Tibial artery (tissue), 4 donors: Measurements from ENCODE around the gene IDH3B.

Experiments
- DNase-seq, 2 donors: peaks; one replicate each; pipeline ENCODE4 v3.0.0-alpha.2; 2019
- H3K27ac ChIP-seq, 2 donors: fragments of 200-600 bp; sonication (generic) in 1 of 2; 1 replicate in 1 of 2; 2 replicates in 1 of 2; pipeline ENCODE4 v1.5.1; 2018 to 2019; ENCODE audit warnings: mild to moderate bottlenecking in 1 of 2
- H3K27me3 ChIP-seq, 2 donors: fragments of 200-600 bp; sonication (generic) in 1 of 2; one replicate each; pipeline versions ENCODE4 v1.5.1 to v1.6.0; 2016 to 2019
- H3K36me3 ChIP-seq, 3 donors: fragments of 200-600 bp; sonication (generic) in 2 of 3; one replicate each; pipeline ENCODE4 v1.5.1; 2016 to 2019; ENCODE audit warnings: mild to moderate bottlenecking in 2 of 3
- H3K4me1 ChIP-seq, 4 donors: fragments of 200-600 bp; sonication (generic) in 2 of 4; 1 replicate in 3 of 4; 2 replicates in 1 of 4; pipeline ENCODE4 v1.5.1; 2016 to 2019
- H3K4me3 ChIP-seq, 2 donors: fragments of 200-600 bp; sonication (generic) in 1 of 2; 1 replicate in 1 of 2; 2 replicates in 1 of 2; pipeline ENCODE4 v1.5.1; 2018 to 2019; ENCODE audit warnings: mild to moderate bottlenecking in 2 of 2
- H3K9me3 ChIP-seq, 3 donors: fragments of 200-600 bp; sonication (generic) in 1 of 3; one replicate each; pipeline ENCODE4 v1.5.1; 2016 to 2019
- CTCF ChIP-seq, 2 experiments: fragments of 200-600 bp in 1 of 2; fragments of 450-650 bp in 1 of 2; IDR thresholded peaks; one replicate each; pipeline ENCODE4 v1.5.1; 2017 to 2019; ENCODE audit warnings: antibody characterized with exemption in 2 of 2, mild to moderate bottlenecking in 1 of 2, moderate library complexity in 1 of 2
- intact Hi-C: fragments of 100-400 bp; cut with DNase I; formaldehyde crosslinking; loops from one replicate; pipeline ENCODE4 v1.15.0; 2023; ENCODE audit warnings: low total_unique reads

IDH3B gene

GRCh38 chr20:2633381-2633780, 30.6 kb downstream of the IDH3B start:
- peaks cover 0 to 6% (median 4%) of the 10 kb centered on the region in 3 donors for H3K9me3 ChIP-seq
- TF ChIP-seq CTCF (IDR thresholded peaks at IDR 0.05), result no peak
- no peak for DNase-seq
- no peak overlapping the region for H3K4me3 ChIP-seq
- intact Hi-C loops, result no loop called here
- peaks cover 0 to 4% of the 10 kb centered on the region in 2 donors for H3K27me3 ChIP-seq
- no peaks in the 10 kb centered on the region for H3K36me3 ChIP-seq
- H3K27ac ChIP-seq, result no peak overlapping the region
- H3K4me1 ChIP-seq, result no peaks in the 10 kb centered on the region

- no peak for DNase-seq
- no peak for TF ChIP-seq CTCF (IDR thresholded peaks at IDR 0.05)
Measured at GRCh38 chr20:2631228-2631627, 32.8 kb downstream of the IDH3B start.

GRCh38 chr20:2626853-2627541, 37.0 kb downstream of the IDH3B start:
- no peak for DNase-seq
- TF ChIP-seq CTCF (IDR thresholded peaks at IDR 0.05), result no peak
- no peak overlapping the region for H3K4me3 ChIP-seq
- no peaks in the 10 kb centered on the region for H3K27me3 ChIP-seq
- H3K36me3 ChIP-seq, result no peaks in the 10 kb centered on the region
- peaks cover 0 to 10% (median 4%) of the 10 kb centered on the region in 3 donors for H3K9me3 ChIP-seq
- intact Hi-C loops, result no loop called here
- no peaks in the 10 kb centered on the region for H3K4me1 ChIP-seq
- H3K27ac ChIP-seq, result no peak overlapping the region

More at GRCh38 chr20:2631228-2631627, 32.8 kb downstream of the IDH3B start:
- H3K27me3 ChIP-seq, result peaks cover 0 to 4% of the 10 kb centered on the region in 2 donors
- intact Hi-C loops, result no loop called here
- H3K27ac ChIP-seq, result no peak overlapping the region
- peaks cover 0 to 8% (median 4%) of the 10 kb centered on the region in 3 donors for H3K9me3 ChIP-seq
- H3K4me3 ChIP-seq, result no peak overlapping the region
- no peaks in the 10 kb centered on the region for H3K4me1 ChIP-seq
- H3K36me3 ChIP-seq, result no peaks in the 10 kb centered on the region

- no peak for DNase-seq
- TF ChIP-seq CTCF (IDR thresholded peaks at IDR 0.05), result no peak
- Histone ChIP-seq H3K27me3 (no peaks in the 10 kb centered on the region), H3K36me3 (no peaks in the 10 kb centered on the region), H3K4me1 (no peaks in the 10 kb centered on the region), H3K4me3 (no peak overlapping the region), H3K9me3 (peaks cover 0 to 4% (median 0%) of the 10 kb centered on the region in 3 donors), H3K27ac (no peak overlapping the region)
- intact Hi-C loops, result no loop called here
Measured at GRCh38 chr20:2625062-2625461, 39.0 kb downstream of the IDH3B start.

GRCh38 chr20:2624190-2624589, 39.8 kb downstream of the IDH3B start:
- no peak for TF ChIP-seq CTCF (IDR thresholded peaks at IDR 0.05)
- H3K36me3 ChIP-seq, result no peaks in the 10 kb centered on the region
- intact Hi-C loops, result no loop called here
- no peak overlapping the region for H3K27ac ChIP-seq
- H3K27me3 ChIP-seq, result no peaks in the 10 kb centered on the region
- DNase-seq, result peak in 1 of 2 donors; percentile 39
- H3K4me3 ChIP-seq, result no peak overlapping the region
- peaks cover 0 to 7% (median 0%) of the 10 kb centered on the region in 3 donors for H3K9me3 ChIP-seq
- H3K4me1 ChIP-seq, result no peaks in the 10 kb centered on the region
